Prostate gland (tissue), 2 donors: ENCODE measurements around the gene CUX1. TPM values are rescaled to one million over a fixed set of nuclear protein-coding genes. Genes with fewer than 3 reads are reported as not detected.
A peak's percentile ranks its signal among the peaks of the same experiment; 100 is the strongest.

ENCODE experiments used
- DNase-seq: peaks from one replicate; pipeline ENCODE4 v3.0.0-alpha.2; 2019; ENCODE audit warnings: low spot score
- H3K27ac ChIP-seq, 2 donors: fragments of 200-600 bp; sonication (generic); 2 replicates each; pipeline ENCODE4 v1.5.1; 2017 to 2019
- H3K27me3 ChIP-seq: fragments of 200-600 bp; sonication (generic); replicated peaks from 2 replicates; pipeline ENCODE4 v1.5.1; 2019; ENCODE audit not compliant: insufficient read depth
- H3K36me3 ChIP-seq, 2 donors: fragments of 200-600 bp; sonication (generic); 1 replicate in 1 of 2; 2 replicates in 1 of 2; pipeline versions ENCODE4 v1.5.1 to v1.8.1; 2017 to 2019
- H3K4me1 ChIP-seq: fragments of 200-600 bp; sonication (generic); replicated peaks from 2 replicates; pipeline ENCODE4 v1.5.1; 2019
- H3K4me3 ChIP-seq, 2 donors: fragments of 200-600 bp; sonication (generic); 2 replicates each; pipeline ENCODE4 v1.5.1; 2017 to 2019
- H3K9me3 ChIP-seq: fragments of 200-600 bp; sonication (generic); 2 replicates; pipeline ENCODE4 v1.5.1; 2017
- POLR2A ChIP-seq: fragments of 450-650 bp; IDR thresholded peaks from one replicate; pipeline ENCODE4 v1.6.1; 2016; ENCODE audit warnings: antibody characterized with exemption, mild to moderate bottlenecking
- POLR2AphosphoS5 ChIP-seq: sonication (generic); formaldehyde crosslinking; IDR thresholded peaks from one replicate; pipeline ENCODE4 v1.6.1; 2017; ENCODE audit warnings: antibody characterized with exemption
- WGBS: methylation state at CpG from one replicate; pipeline ENCODE4 v1.1.5; 2018; 5-methylcytosine and 5-hydroxymethylcytosine counted together
- intact Hi-C: fragments of 100-400 bp; cut with DNase I; formaldehyde crosslinking; loops from one replicate; pipeline ENCODE4 v1.14.2; 2022
- total RNA-seq, 2 donors: library from RNA; depleted of rRNA; stranded (reverse); fragments of >200 nt; gene quantifications; one replicate each; pipeline ENCODE4 v1.1.0, GENCODE V29; 2016
- TF ChIP-seq, protein P1 (sequence below), 4 experiments: fragments of 200-600 bp in 2 of 4; fragments of 450-650 bp in 2 of 4; sonication (generic) in 2 of 4; IDR thresholded peaks; 1 replicate in 3 of 4; 2 replicates in 1 of 4; pipeline ENCODE4 v1.5.1; 2016 to 2019; ENCODE audit warnings: antibody characterized with exemption in 4 of 4, mild to moderate bottlenecking in 2 of 4, moderate library complexity in 2 of 4

Gene CUX1
- total RNA-seq, 2 donors from 2014 or later: 96.3 to 99.2 TPM

DNA sequence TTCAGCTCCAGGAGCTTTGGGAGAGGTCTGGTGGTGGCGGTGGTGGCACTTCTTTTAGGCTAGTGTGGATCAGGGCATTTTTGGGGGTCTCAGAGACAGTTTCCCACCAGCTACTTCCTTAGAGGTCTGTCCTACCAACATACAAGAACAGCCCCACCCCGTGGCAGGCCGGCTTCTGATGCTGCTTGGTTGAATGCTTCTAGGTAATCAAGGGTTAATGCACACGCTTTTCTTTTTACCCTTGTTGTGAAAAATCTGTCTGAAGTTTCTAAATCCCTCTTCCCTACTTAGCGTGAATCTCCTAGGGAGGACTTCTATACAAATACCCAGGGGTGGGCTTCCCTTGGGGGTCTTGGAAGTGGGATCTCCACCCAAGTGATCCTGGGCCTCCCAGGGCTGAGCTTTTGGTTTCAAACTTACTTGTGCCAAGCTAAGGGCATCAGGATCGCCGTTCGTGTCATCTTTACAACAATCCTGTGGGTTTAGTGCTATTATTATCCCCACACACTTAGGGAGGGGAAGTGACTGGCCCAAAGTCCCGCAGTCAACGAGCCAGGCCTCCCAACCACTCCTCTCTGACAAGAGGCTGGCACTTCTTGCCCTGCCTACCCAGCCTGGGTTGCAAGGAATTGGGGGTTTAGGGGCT, 471.0 kb downstream of the CUX1 start:
- no peaks in the 10 kb centered on the region for H3K9me3 ChIP-seq
- whole genome bisulfite sequencing: 50% methylated on average over 10 of the region's 10 CpGs
- peak overlapping the region in 1 of 2 donors; percentile 75 for H3K4me3 ChIP-seq
- TF ChIP-seq, protein P1, sequence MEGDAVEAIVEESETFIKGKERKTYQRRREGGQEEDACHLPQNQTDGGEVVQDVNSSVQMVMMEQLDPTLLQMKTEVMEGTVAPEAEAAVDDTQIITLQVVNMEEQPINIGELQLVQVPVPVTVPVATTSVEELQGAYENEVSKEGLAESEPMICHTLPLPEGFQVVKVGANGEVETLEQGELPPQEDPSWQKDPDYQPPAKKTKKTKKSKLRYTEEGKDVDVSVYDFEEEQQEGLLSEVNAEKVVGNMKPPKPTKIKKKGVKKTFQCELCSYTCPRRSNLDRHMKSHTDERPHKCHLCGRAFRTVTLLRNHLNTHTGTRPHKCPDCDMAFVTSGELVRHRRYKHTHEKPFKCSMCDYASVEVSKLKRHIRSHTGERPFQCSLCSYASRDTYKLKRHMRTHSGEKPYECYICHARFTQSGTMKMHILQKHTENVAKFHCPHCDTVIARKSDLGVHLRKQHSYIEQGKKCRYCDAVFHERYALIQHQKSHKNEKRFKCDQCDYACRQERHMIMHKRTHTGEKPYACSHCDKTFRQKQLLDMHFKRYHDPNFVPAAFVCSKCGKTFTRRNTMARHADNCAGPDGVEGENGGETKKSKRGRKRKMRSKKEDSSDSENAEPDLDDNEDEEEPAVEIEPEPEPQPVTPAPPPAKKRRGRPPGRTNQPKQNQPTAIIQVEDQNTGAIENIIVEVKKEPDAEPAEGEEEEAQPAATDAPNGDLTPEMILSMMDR (IDR thresholded peaks at IDR 0.05): no peak
- TF ChIP-seq POLR2A: no peak
- TF ChIP-seq POLR2AphosphoS5: no peak
- intact Hi-C loops: no loop called here
- DNase-seq: no peak
- H3K27ac ChIP-seq: no peak overlapping the region
- no peaks in the 10 kb centered on the region for H3K36me3 ChIP-seq
- H3K4me1 ChIP-seq: peaks cover 6% of the 10 kb centered on the region
- no peaks in the 10 kb centered on the region for H3K27me3 ChIP-seq

DNA sequence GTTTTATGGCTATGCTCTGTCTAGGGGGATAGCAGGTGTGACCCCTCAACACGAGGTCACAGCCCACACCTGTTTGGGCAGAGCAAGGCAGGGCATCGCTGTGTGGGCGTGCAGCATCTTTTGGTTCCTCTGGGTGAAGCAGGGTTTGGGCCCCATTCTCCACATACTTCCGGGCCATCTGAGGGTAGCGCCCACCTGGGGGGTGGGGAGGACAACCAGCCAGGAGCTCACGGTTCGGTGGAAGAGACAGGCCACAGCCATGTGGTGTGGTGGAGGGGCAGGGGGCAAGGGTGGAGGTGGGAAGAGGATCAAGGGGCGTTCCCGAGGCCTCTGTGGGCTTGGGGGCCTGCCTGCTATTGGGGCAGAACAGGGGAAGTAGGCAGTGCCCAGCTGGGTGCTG, 471.6 kb downstream of the CUX1 start:
- TF ChIP-seq, protein P1 (IDR thresholded peaks at IDR 0.05): no peak
- TF ChIP-seq POLR2AphosphoS5 (no peak), POLR2A (no peak)
- Histone ChIP-seq H3K27me3 (no peaks in the 10 kb centered on the region), H3K4me3 (no peak overlapping the region), H3K36me3 (no peaks in the 10 kb centered on the region), H3K4me1 (peaks cover 6% of the 10 kb centered on the region), H3K27ac (no peak overlapping the region), H3K9me3 (no peaks in the 10 kb centered on the region)
- intact Hi-C loops: no loop called here
- WGBS: 78% methylated on average over 9 of the region's 9 CpGs
- no peak for DNase-seq

DNA sequence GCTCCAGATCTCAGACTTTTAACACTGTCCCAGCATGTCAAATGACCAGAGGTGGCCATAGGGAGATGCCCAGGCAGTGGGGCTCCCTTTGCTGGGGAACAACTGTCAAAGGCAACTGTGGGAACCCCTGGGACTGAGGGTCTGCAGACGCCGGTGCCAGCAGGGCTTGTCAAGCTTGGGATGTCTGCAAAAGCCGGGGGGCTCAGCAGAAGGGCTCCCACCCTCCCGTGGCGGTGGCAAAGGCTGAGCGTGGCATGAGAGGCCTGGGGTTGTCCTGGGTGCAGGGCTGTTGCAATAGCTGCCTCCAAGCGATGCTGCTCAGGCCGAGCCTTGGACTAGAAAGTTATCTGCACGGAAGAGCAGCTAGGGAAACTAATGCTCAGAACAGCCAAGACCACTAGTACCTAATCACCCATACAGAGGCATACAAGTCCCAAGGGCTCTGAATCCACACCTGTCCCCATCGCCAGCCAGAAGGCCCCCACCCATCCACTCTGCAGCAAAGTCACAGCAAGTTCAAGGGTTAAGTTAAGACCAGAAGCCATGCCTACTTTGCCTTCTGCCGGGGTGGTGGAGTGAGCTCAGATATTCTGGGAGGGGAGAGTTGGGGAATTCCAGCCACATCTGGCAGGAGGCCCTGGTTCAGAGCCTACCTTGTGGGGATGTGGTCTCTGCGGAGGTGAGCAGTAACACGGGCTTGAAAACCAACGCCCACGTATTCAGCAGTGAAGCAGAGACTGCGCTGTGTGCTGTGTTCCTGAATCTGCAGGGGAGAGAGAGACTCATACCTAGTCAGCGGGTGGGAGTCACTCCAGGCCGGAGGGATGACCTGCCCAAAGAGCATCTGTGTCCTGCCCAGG, 473.9 kb downstream of the CUX1 start:
- H3K4me3 ChIP-seq: no peak overlapping the region
- TF ChIP-seq POLR2AphosphoS5 (no peak), POLR2A (no peak)
- TF ChIP-seq, protein P1 (IDR thresholded peaks at IDR 0.05): no peak
- no peaks in the 10 kb centered on the region for H3K36me3 ChIP-seq
- no peak for DNase-seq
- H3K27me3 ChIP-seq: no peaks in the 10 kb centered on the region
- intact Hi-C loops: no loop called here
- H3K9me3 ChIP-seq: no peaks in the 10 kb centered on the region
- 73% methylated on average over 18 of the region's 18 CpGs for WGBS
- H3K4me1 ChIP-seq: peaks cover 6% of the 10 kb centered on the region
- no peak overlapping the region for H3K27ac ChIP-seq

DNA sequence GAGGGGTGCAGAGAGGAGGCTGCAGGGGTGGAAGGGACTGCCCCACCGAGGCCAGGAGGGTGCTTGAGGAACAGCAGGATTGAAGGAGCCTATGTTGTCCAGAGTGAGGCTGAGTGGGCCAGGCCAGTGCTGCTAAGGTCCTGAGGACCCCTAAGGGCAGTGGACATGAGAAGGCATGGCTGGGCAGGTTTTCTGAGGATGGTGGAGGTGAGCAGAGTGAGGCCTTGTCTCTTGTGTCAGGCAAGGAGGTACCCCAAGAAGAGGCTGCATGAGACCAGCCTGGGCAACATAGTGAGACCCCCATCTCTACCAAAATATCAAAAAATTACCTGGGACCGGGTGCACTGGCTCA, 474.5 kb downstream of the CUX1 start:
- Histone ChIP-seq H3K36me3 (no peaks in the 10 kb centered on the region), H3K27me3 (no peaks in the 10 kb centered on the region), H3K4me3 (no peak overlapping the region), H3K9me3 (no peaks in the 10 kb centered on the region), H3K4me1 (peaks cover 6% of the 10 kb centered on the region), H3K27ac (no peak overlapping the region)
- no peak for DNase-seq
- intact Hi-C loops: no loop called here
- WGBS: 82% methylated on average over 2 of the region's 2 CpGs
- TF ChIP-seq POLR2AphosphoS5: no peak
- TF ChIP-seq POLR2A: no peak
- TF ChIP-seq, protein P1 (IDR thresholded peaks at IDR 0.05): no peak
